Measurements from ENCODE around the gene GRAMD1B.

GRAMD1B gene

GRCh38 chr11:123409456-123410217 lies 20.4 kb upstream of the GRAMD1B start:
- no peak for DNase-seq (ENCODE audit: low read depth, low spot score)

- DNase-seq (ENCODE audit: low read depth, low spot score): no peak
Measured at GRCh38 chr11:123410218-123410549, 19.9 kb upstream of the GRAMD1B start.

- DNase-seq (ENCODE audit: low read depth, low spot score): no peak
Measured at GRCh38 chr11:123413636-123414035, 16.4 kb upstream of the GRAMD1B start.

GRCh38 chr11:123416566-123416965 lies 13.5 kb upstream of the GRAMD1B start:
- DNase-seq (ENCODE audit: low read depth, low spot score): no peak

GRCh38 chr11:123418351-123419114 lies 11.5 kb upstream of the GRAMD1B start:
- DNase-seq (ENCODE audit: low read depth, low spot score): no peak

- DNase-seq (ENCODE audit: low read depth, low spot score): no peak
Measured at GRCh38 chr11:123419731-123420452, 10.2 kb upstream of the GRAMD1B start.

- DNase-seq (ENCODE audit: low read depth, low spot score): no peak
Measured at GRCh38 chr11:123421589-123421988, 8.5 kb upstream of the GRAMD1B start.

- no peak for DNase-seq (ENCODE audit: low read depth, low spot score)
Measured at GRCh38 chr11:123425367-123425766, 4.7 kb upstream of the GRAMD1B start.

GRCh38 chr11:123426789-123427188 lies 3.3 kb upstream of the GRAMD1B start:
- DNase-seq (ENCODE audit: low read depth, low spot score): no peak

- no peak for DNase-seq (ENCODE audit: low read depth, low spot score)
Measured at GRCh38 chr11:123427405-123427804, 2.7 kb upstream of the GRAMD1B start.

GRCh38 chr11:123428116-123428715 lies 1.9 kb upstream of the GRAMD1B start:
- DNase-seq (ENCODE audit: low read depth, low spot score): no peak

GRCh38 chr11:123429336-123429735 lies 733 bp upstream of the GRAMD1B start:
- DNase-seq (ENCODE audit: low read depth, low spot score): no peak

GRCh38 chr11:123430721-123431497 lies 840 bp downstream of the GRAMD1B start:
- no peak for DNase-seq (ENCODE audit: low read depth, low spot score)

GRCh38 chr11:123431619-123432018 lies 1.6 kb downstream of the GRAMD1B start:
- no peak for DNase-seq (ENCODE audit: low read depth, low spot score)

- DNase-seq (ENCODE audit: low read depth, low spot score): no peak
Measured at GRCh38 chr11:123434262-123434661, 4.2 kb downstream of the GRAMD1B start.

- no peak for DNase-seq (ENCODE audit: low read depth, low spot score)
Measured at GRCh38 chr11:123434911-123435310, 4.8 kb downstream of the GRAMD1B start.

- no peak for DNase-seq (ENCODE audit: low read depth, low spot score)
Measured at GRCh38 chr11:123437236-123437979, 7.3 kb downstream of the GRAMD1B start.

GRCh38 chr11:123438131-123438627 lies 8.1 kb downstream of the GRAMD1B start:
- DNase-seq (ENCODE audit: low read depth, low spot score): no peak

- DNase-seq (ENCODE audit: low read depth, low spot score): no peak
Measured at GRCh38 chr11:123439616-123440015, 9.5 kb downstream of the GRAMD1B start.

GRCh38 chr11:123441161-123441560 lies 11.1 kb downstream of the GRAMD1B start:
- DNase-seq (ENCODE audit: low read depth, low spot score): no peak

Measured in activated CD4-positive, CD25-positive, alpha-beta regulatory T cell treated with anti-CD3 and anti-CD28 coated beads, Interleukin-2, amount 50 U/mL, for 16 hours (primary cell).